Activated CD8-positive, alpha-beta T cell treated with anti-CD3 and anti-CD28 coated beads for 36 hours (primary cell): Measurements from ENCODE around the gene COMT. TPM values are rescaled to one million over a fixed set of nuclear protein-coding genes. Genes with fewer than 3 reads are reported as not detected.

Experiments
- ATAC-seq: fragments of 200-7000 bp; cut with Tn5 transposase; one replicate; pipeline ENCODE4 v1.10.0; 2021; ENCODE audit warnings: mild to moderate bottlenecking, moderate library complexity
- CTCF ChIA-PET: fragments of 350-600 bp; sonication (Branson Sonifier 250); formaldehyde crosslinking; loops from one replicate; lab custom pipeline; 2021; ENCODE audit warnings: antibody characterized with exemption; lab: Charles Lee
- POLR2A ChIA-PET: fragments of 350-600 bp; sonication (Branson Sonifier 250); formaldehyde crosslinking; loops from one replicate; lab custom pipeline; 2021; ENCODE audit warnings: antibody characterized with exemption; lab: Charles Lee
- DNase-seq: peaks from one replicate; pipeline ENCODE4 v3.0.0-alpha.2; 2020
- H3K27ac Mint-ChIP-seq: one replicate; pipeline ENCODE4 v1.8.0; 2021; ENCODE audit warnings: mild to moderate bottlenecking, mixed read lengths
- H3K27me3 Mint-ChIP-seq: one replicate; pipeline ENCODE4 v1.8.0; 2021; ENCODE audit warnings: mixed read lengths
- H3K36me3 Mint-ChIP-seq: one replicate; pipeline ENCODE4 v1.8.0; 2021; ENCODE audit warnings: low read depth, mixed read lengths
- H3K4me1 Mint-ChIP-seq: one replicate; pipeline ENCODE4 v1.8.0; 2021; ENCODE audit warnings: low read depth, mixed read lengths
- H3K4me3 Mint-ChIP-seq: one replicate; pipeline ENCODE4 v1.8.0; 2021; ENCODE audit warnings: mild to moderate bottlenecking, moderate library complexity, mixed read lengths
- H3K9me3 Mint-ChIP-seq: one replicate; pipeline ENCODE4 v1.8.0; 2021; ENCODE audit warnings: mixed read lengths
- CTCF ChIP-seq: fragments of 200-600 bp; IDR thresholded peaks from one replicate; pipeline ENCODE4 v1.8.0; 2022; ENCODE audit warnings: antibody characterized with exemption, mild to moderate bottlenecking
- intact Hi-C: fragments of 100-400 bp; cut with micrococcal nuclease; formaldehyde crosslinking; loops from one replicate; pipeline ENCODE4 v1.10.0; 2022
- total RNA-seq, 2 experiments: library from RNA; stranded (reverse); gene quantifications; one replicate each; pipeline ENCODE4 v1.2.3, GENCODE V29; 2021

Gene COMT
- total RNA-seq, 2 experiments from 2014 or later, result 70.7 to 74.5 TPM

DNA sequence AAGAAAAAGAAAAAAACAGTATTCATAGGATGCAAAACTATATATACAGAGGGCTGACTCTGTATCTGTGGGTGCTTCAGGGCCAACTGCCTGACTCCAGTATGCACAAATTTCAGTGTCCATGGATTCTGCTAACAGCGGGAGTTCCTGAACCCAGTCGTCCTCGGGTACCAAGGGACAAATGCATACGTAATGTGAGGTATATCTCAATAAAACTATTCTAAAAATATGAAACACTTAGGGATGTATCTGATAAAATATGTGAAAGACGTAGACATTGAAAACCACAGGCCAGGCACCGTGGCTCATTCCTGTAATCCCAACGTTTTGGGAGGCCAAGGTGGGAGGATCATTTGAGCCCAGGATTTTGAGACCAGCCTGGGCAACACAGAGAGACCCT is 13.9 kb upstream of the COMT start:
- DNase-seq, result no peak
- no peak overlapping the region for H3K4me3 Mint-ChIP-seq
- no peaks in the 10 kb centered on the region for H3K27me3 Mint-ChIP-seq
- no peaks in the 10 kb centered on the region for H3K9me3 Mint-ChIP-seq
- ATAC-seq, result no peak
- H3K27ac Mint-ChIP-seq, result no peak overlapping the region
- ChIA-PET POLR2A (no interaction called here), CTCF (interaction anchor here (1.1 kb wide), 1 partner anchor 197 kb away, joined by 3 read pairs; no protein-coding TSS in a partner anchor)
- TF ChIP-seq CTCF, result no peak
- H3K36me3 Mint-ChIP-seq, result no peaks in the 10 kb centered on the region
- intact Hi-C loops, result no loop called here
- peaks cover 6% of the 10 kb centered on the region for H3K4me1 Mint-ChIP-seq

DNA sequence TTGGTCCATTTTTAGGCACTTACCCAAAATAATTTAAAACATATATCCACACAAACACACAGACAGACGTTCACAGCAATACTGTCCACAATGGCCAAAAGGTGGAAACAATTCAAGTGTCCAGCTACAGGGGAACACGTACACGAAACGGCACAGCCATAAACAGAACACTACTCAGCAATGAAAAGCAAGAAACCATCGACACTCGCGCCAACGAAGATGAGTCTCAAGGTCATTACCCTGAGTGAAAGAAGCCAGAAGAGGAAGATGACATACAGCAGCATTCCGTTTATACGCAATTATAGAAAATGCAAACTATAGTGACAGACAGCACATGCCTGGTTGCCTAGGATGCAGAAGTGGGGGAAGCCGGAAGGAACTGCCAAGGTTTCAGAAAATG is 13.4 kb upstream of the COMT start:
- peaks cover 6% of the 10 kb centered on the region for H3K4me1 Mint-ChIP-seq
- ATAC-seq (no peak), DNase-seq (no peak)
- no peak overlapping the region for H3K4me3 Mint-ChIP-seq
- CTCF ChIA-PET, result no interaction called here
- H3K36me3 Mint-ChIP-seq, result no peaks in the 10 kb centered on the region
- TF ChIP-seq CTCF, result no peak
- H3K9me3 Mint-ChIP-seq, result no peaks in the 10 kb centered on the region
- intact Hi-C loops, result no loop called here
- no peak overlapping the region for H3K27ac Mint-ChIP-seq
- POLR2A ChIA-PET, result no interaction called here
- no peaks in the 10 kb centered on the region for H3K27me3 Mint-ChIP-seq

GRCh38 chr22:19929586-19930550 is 11.7 kb upstream of the COMT start:
- Mint-ChIP-seq H3K4me3 (no peak overlapping the region), H3K4me1 (peaks cover 6% of the 10 kb centered on the region), H3K36me3 (no peaks in the 10 kb centered on the region), H3K27me3 (no peaks in the 10 kb centered on the region), H3K9me3 (no peaks in the 10 kb centered on the region), H3K27ac (no peak overlapping the region)
- intact Hi-C loops, result no loop called here
- ChIA-PET CTCF (interaction anchor here (1.0 kb wide), 1 partner anchor 23 kb away, joined by 3 read pairs; no protein-coding TSS in a partner anchor), POLR2A (interaction anchor here (1.1 to 1.3 kb wide), 2 partner anchors 11 to 13 kb away, joined by 3 to 4 read pairs; no protein-coding TSS in a partner anchor)
- no peak for ATAC-seq
- TF ChIP-seq CTCF, result no peak
- no peak for DNase-seq

- peaks cover 7% of the 10 kb centered on the region for H3K9me3 Mint-ChIP-seq
- ChIA-PET POLR2A (interaction anchor here (1.1 to 1.3 kb wide), 2 partner anchors 10 to 12 kb away, joined by 3 to 4 read pairs; no protein-coding TSS in a partner anchor), CTCF (interaction anchor here (1.0 kb wide), 1 partner anchor 22 kb away, joined by 3 read pairs; no protein-coding TSS in a partner anchor)
- H3K27me3 Mint-ChIP-seq, result no peaks in the 10 kb centered on the region
- ATAC-seq (peak; percentile 45), DNase-seq (peak; percentile 51)
- H3K36me3 Mint-ChIP-seq, result peaks cover 7% of the 10 kb centered on the region
- TF ChIP-seq CTCF, result no peak
- H3K27ac Mint-ChIP-seq, result no peak overlapping the region
- no peak overlapping the region for H3K4me3 Mint-ChIP-seq
- intact Hi-C loops, result no loop called here
- H3K4me1 Mint-ChIP-seq, result peaks cover 6% of the 10 kb centered on the region
Measured at GRCh38 chr22:19930551-19931486, 10.8 kb upstream of the COMT start.
